Loucy (cell line): ENCODE results near the gene MEIKIN.

ENCODE experiments used
- EZH2phosphoT487 ChIP-seq: fragments of 200-600 bp; IDR thresholded peaks from 2 replicates; pipeline ENCODE4 v1.6.1; 2018; ENCODE audit warnings: antibody characterized with exemption, mild to moderate bottlenecking, moderate library complexity, borderline replicate concordance
- TF ChIP-seq, protein P1 (sequence below): fragments of 200-600 bp; sonication (generic); conservative IDR thresholded peaks from 2 replicates; pipeline ENCODE4 v1.5.1; 2014; ENCODE audit warnings: mild to moderate bottlenecking, antibody characterized with exemption, low read length

DNA sequence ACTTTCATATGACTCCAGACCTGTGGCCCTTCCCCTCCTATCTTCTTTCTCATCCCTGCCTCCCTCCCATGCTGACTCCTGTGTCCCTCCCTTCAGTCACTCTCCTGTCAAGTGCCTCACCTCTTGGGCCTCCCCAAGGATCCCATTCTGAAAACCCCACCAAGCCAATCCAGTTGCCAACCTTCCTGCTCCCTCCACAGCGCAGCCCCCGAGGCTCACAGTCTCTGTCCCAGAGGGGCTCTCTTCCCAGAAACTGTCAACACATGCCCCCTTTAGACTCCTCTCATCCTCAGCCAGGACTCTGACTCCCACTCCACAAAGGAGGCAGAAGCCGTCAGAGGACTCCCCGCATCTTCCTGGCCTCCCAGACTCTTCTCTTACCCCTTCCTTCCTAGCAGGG is 35.2 kb upstream of the MEIKIN start:
- TF ChIP-seq, protein P1, sequence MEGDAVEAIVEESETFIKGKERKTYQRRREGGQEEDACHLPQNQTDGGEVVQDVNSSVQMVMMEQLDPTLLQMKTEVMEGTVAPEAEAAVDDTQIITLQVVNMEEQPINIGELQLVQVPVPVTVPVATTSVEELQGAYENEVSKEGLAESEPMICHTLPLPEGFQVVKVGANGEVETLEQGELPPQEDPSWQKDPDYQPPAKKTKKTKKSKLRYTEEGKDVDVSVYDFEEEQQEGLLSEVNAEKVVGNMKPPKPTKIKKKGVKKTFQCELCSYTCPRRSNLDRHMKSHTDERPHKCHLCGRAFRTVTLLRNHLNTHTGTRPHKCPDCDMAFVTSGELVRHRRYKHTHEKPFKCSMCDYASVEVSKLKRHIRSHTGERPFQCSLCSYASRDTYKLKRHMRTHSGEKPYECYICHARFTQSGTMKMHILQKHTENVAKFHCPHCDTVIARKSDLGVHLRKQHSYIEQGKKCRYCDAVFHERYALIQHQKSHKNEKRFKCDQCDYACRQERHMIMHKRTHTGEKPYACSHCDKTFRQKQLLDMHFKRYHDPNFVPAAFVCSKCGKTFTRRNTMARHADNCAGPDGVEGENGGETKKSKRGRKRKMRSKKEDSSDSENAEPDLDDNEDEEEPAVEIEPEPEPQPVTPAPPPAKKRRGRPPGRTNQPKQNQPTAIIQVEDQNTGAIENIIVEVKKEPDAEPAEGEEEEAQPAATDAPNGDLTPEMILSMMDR = no peak
- TF ChIP-seq EZH2phosphoT487 = no peak
